Raji (cell line): Measurements from ENCODE around the gene PLAC9.

Source experiments
- POLR2A ChIP-seq: IDR thresholded peaks from 2 replicates; pipeline ENCODE4 v1.6.1; 2011; ENCODE audit warnings: low read depth, low read length, control low read depth; ENCODE audit not compliant: insufficient read depth

PLAC9 gene

GRCh38 chr10:80132299-80133139, at the start of gene PLAC9:
Gene PLAC9 (plus strand): TSS chr10:80132730. CDS start chr10:80132763, 33 bp downstream.
- TF ChIP-seq POLR2A = no peak

DNA sequence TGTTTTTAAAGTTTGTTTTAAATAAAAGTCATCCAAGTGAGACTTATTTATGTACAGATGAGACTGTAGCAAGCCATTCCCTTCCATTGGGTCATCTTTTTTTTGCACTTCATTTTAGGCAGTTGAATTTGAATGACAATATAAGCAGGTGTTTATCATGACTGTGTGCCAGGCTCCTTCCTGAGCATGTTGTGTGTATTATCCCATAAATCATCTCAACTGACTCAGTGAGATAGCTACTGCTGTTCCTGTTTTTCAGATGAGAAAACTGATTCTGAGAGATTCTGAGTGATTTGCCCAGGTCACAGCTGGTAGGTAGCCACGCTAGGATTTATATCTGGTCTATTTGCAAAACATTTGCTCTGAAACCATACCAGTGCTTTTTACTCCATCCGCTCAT, 42.4 kb upstream of the PLAC9 start:
- TF ChIP-seq POLR2A = no peak

GRCh38 chr10:80094231-80094630, 38.3 kb upstream of the PLAC9 start:
- no peak for TF ChIP-seq POLR2A

DNA sequence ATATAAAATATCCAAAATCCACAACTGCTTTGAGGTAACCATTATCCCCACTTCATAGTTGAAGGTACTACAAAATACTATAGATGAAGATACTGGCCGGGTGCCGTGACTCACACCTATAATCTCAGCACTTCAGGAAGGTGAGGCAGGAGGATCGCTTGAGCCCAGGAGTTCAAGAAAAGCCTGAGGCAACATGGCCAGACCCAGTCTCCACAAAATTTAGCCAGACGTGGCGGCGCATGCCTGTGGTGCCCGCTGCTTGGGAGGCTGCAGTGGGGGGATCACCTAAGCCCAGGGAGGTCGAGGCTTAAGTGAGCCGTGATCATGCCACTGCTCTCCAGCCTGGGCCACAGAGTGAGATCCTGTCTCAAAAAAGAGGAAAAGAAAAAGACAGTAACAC, 32.4 kb upstream of the PLAC9 start:
- TF ChIP-seq POLR2A = no peak

- TF ChIP-seq POLR2A = no peak
Measured at GRCh38 chr10:80100861-80101695, 31.5 kb upstream of the PLAC9 start.

- TF ChIP-seq POLR2A = no peak
Measured at GRCh38 chr10:80104066-80104926, 28.2 kb upstream of the PLAC9 start.

DNA sequence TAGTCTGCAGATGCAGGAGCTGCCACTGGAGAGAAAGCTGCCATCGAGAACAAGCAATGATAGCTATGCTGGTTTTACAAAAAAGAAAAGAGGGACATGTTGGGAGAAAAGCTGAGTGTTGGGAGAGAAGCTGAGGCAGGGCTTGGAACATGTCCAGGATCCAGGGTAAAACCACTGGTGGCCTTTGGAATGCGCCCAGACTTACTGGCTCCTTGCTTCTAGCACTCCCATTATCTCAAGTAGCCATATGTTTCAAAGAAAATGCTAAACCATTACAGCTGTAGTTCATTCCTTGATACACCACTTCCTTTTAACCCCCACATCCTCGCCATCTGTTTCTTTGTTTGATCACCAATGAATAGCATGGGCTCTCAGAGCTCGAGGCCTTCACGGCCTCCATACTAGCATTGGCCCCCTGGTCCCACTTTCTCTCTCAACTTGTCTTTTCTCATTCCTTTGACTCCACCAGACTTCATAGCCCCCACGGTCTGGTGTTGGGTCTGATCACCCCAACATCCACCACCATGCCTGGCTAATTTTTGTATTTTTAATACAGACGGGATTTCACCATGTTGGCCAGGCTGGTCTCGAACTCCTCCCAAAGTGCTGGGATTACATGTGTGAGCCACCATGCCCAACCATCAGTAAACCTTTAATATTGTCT, 23.8 kb upstream of the PLAC9 start:
- no peak for TF ChIP-seq POLR2A

GRCh38 chr10:80110986-80111385, 21.5 kb upstream of the PLAC9 start:
- TF ChIP-seq POLR2A = no peak

GRCh38 chr10:80118669-80119068, 13.9 kb upstream of the PLAC9 start:
- no peak for TF ChIP-seq POLR2A

DNA sequence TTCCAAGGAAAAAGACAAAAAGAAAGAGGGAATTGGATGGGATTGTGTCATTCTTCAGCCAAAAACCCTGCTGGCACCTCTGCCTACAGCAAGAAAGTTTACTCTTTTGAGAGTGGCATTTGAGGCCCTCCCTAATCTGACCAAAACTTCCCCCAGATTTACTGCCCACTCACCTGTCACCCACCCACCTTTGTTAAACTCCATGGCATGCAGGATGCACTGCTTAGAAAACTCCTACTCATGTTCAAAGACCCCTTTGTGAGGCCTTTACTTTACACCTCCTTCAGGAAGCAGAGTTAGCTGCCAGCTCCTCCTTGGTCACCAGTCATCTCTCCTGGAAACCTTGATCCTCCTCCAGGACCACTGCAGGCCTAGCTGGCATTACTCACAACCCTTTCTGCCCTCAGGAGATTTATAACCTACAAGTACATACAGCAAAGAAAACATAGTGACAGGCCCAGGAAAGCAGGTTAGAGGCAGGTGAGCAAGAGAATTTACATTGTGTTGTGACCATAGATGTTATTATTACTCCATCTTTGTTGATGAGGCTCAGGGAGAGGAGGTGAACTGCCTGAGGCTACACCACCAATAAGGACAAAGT, 10.3 kb upstream of the PLAC9 start:
- no peak for TF ChIP-seq POLR2A

DNA sequence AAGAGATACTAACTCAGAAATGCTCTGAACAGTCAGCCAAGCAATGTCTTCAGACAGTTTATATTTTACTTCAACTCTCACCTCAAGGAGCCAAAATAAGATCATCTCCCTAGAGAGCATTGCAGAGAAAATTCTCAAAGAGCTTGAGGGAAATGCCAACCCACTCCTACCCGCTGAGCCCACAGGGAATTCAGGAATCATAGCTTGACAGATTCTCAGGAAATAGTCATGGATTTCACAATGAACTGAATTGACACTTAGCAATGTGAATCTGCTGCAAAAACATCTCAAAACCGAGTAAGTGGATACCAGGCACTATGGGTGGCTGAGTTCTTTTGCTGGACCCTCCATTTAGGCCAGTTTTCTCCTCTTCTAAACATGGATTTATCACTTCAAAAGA, 9.8 kb upstream of the PLAC9 start:
- no peak for TF ChIP-seq POLR2A

DNA sequence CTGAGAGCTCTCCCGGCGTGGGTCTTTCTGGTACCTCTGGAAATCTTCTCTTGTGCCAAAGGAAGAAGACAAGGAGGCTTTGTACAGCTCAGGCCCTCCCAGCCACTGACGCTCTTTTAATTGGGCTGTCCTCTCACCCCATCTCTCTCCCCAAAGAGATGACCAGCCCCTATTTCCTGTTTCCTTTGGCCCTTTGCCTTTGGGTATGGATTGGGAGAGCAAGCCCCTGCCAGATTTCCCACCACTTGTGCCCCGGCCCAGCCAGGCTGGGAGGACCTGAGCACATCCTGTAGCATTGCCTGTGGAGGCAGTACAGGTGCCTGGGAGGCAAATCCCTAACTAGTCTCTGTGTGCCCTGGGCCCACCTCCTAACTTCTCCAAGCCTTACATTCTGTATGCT, 5.7 kb upstream of the PLAC9 start:
- TF ChIP-seq POLR2A = no peak

DNA sequence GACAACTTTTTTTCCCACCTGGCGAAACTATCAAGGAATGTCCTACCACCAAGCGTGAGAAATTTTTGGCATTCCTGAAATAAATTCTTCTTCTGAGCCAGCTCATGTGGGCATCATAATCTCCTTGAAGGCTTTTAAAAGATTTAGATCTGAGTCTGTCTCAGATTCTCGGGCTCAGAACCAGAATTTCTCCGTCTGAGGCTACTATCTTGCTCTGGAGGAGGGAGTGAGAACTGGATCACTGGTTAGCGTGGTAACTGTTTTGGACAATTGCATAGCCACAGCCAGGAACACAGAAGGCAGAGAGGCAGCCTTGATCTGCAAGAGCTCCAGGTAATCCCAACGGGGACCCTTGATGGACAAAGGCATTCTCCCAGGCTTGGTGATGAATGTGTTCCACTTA, 1.0 kb upstream of the PLAC9 start:
- no peak for TF ChIP-seq POLR2A

GRCh38 chr10:80133206-80133605, 676 bp downstream of the PLAC9 start:
- no peak for TF ChIP-seq POLR2A
